Measurements from ENCODE around the gene SECISBP2L. TPM values are rescaled to one million over a fixed set of nuclear protein-coding genes. Genes with fewer than 3 reads are reported as not detected.

SECISBP2L gene
- total and polyA plus RNA-seq, 2 experiments from 2014 or later: 18.6 to 28.3 TPM

GRCh38 chr15:48955370-48955769 is 90.9 kb downstream of the SECISBP2L start (continued):
- TF ChIP-seq JUNB (IDR thresholded peaks at IDR 0.05; ENCODE audit: unreplicated experiment) (no peak), CREB1 (CRISPR knock-in tag; IDR thresholded peaks at IDR 0.05; ENCODE audit: low read depth) (no peak)

DNA sequence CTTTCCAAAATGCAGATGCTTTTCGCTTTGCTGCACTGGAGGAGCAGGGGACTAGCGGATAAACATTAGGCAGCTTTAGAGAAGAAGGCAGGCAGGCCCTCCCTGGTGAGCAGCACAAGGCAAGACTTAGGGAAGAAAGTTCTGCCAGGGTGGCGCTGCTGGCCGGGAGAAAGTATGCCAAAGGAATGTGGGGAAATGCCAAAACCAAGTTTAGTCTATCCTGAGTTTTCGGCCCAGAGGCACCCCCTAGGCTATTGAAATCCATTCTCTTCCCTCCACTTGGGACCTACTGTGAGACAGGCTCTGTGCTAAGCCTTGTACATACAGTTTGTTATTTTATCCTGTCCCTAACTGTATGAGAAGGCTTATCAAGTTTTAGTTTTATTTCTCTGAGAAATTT is 91.7 kb downstream of the SECISBP2L start:
- Histone ChIP-seq H3K4me1 (ENCODE audit: insufficient read depth) (peaks cover 12% of the 10 kb centered on the region), H3K27ac (ENCODE audit: low read depth) (peak overlapping the region; percentile 53; the same call in 1 of the 2 replicates), H3K4me3 (no peak overlapping the region), H2AFZ (peak overlapping the region; percentile 7; the same call in 1 of the 2 replicates), H3K4me2 (peak overlapping the region; percentile 42; the same call in 1 of the 2 replicates), H3F3A (replicated peaks; ENCODE audit: low read depth) (no peaks in the 10 kb centered on the region), H3K36me3 (ENCODE audit: insufficient read depth) (no peaks in the 10 kb centered on the region), H3K9me2 (ENCODE audit: insufficient read depth) (peaks cover 13% of the 10 kb centered on the region), H4K20me1 (replicated peaks; ENCODE audit: insufficient read depth) (no peaks in the 10 kb centered on the region), H3K27me3 (ENCODE audit: insufficient read depth) (no peaks in the 10 kb centered on the region), H3K79me2 (replicated peaks; ENCODE audit: insufficient read depth) (no peaks in the 10 kb centered on the region)
- H3K27me3 Mint-ChIP-seq (ENCODE audit: insufficient read depth, low read depth, poor library complexity): no peaks in the 10 kb centered on the region
- no peak overlapping the region for H3K4me3 Mint-ChIP-seq
- ATAC-seq: peak; percentile 92
- H3K36me3 Mint-ChIP-seq (ENCODE audit: low read depth): no peaks in the 10 kb centered on the region
- 0 out of 2 replicates have a peak overlapping the region, but pooled peaks have one; percentile 41 for H3K27ac Mint-ChIP-seq
- peaks cover 13% of the 10 kb centered on the region for H3K4me1 Mint-ChIP-seq
- no peaks in the 10 kb centered on the region for H3K9me3 Mint-ChIP-seq
- peak; percentile 73 for DNase-seq (ENCODE audit: low spot score)
- TF ChIP-seq, protein P1, sequence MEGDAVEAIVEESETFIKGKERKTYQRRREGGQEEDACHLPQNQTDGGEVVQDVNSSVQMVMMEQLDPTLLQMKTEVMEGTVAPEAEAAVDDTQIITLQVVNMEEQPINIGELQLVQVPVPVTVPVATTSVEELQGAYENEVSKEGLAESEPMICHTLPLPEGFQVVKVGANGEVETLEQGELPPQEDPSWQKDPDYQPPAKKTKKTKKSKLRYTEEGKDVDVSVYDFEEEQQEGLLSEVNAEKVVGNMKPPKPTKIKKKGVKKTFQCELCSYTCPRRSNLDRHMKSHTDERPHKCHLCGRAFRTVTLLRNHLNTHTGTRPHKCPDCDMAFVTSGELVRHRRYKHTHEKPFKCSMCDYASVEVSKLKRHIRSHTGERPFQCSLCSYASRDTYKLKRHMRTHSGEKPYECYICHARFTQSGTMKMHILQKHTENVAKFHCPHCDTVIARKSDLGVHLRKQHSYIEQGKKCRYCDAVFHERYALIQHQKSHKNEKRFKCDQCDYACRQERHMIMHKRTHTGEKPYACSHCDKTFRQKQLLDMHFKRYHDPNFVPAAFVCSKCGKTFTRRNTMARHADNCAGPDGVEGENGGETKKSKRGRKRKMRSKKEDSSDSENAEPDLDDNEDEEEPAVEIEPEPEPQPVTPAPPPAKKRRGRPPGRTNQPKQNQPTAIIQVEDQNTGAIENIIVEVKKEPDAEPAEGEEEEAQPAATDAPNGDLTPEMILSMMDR (conservative IDR thresholded peaks at IDR 0.05; ENCODE audit: low read depth in 2 of 2): peak in 1 of 2 experiments; percentile 38; a peak in 2 of 4 replicates
- TF ChIP-seq CREB1 (CRISPR knock-in tag; IDR thresholded peaks at IDR 0.05; ENCODE audit: low read depth) (no peak), POLR2AphosphoS5 (IDR thresholded peaks at IDR 0.05; ENCODE audit: low read depth) (no peak)

- Histone ChIP-seq H3K36me3 (ENCODE audit: insufficient read depth) (no peaks in the 10 kb centered on the region), H2AFZ (no peak overlapping the region; the same call in 1 of the 2 replicates), H3F3A (replicated peaks; ENCODE audit: low read depth) (no peaks in the 10 kb centered on the region), H3K4me1 (ENCODE audit: insufficient read depth) (no peaks in the 10 kb centered on the region), H3K27me3 (ENCODE audit: insufficient read depth) (no peaks in the 10 kb centered on the region), H3K4me2 (no peak overlapping the region), H3K9me2 (ENCODE audit: insufficient read depth) (peaks cover 15% of the 10 kb centered on the region; the same call in 1 of the 2 replicates), H3K79me2 (replicated peaks; ENCODE audit: insufficient read depth) (no peaks in the 10 kb centered on the region), H4K20me1 (replicated peaks; ENCODE audit: insufficient read depth) (no peaks in the 10 kb centered on the region), H3K27ac (ENCODE audit: low read depth) (no peak overlapping the region), H3K4me3 (no peak overlapping the region)
- Mint-ChIP-seq H3K4me3 (no peak overlapping the region), H3K27ac (no peak overlapping the region), H3K36me3 (ENCODE audit: low read depth) (no peaks in the 10 kb centered on the region), H3K9me3 (no peaks in the 10 kb centered on the region), H3K27me3 (ENCODE audit: insufficient read depth, low read depth, poor library complexity) (no peaks in the 10 kb centered on the region), H3K4me1 (no peaks in the 10 kb centered on the region)
- DNase-seq (ENCODE audit: low spot score) (no peak), ATAC-seq (no peak)
- TF ChIP-seq, protein P2, sequence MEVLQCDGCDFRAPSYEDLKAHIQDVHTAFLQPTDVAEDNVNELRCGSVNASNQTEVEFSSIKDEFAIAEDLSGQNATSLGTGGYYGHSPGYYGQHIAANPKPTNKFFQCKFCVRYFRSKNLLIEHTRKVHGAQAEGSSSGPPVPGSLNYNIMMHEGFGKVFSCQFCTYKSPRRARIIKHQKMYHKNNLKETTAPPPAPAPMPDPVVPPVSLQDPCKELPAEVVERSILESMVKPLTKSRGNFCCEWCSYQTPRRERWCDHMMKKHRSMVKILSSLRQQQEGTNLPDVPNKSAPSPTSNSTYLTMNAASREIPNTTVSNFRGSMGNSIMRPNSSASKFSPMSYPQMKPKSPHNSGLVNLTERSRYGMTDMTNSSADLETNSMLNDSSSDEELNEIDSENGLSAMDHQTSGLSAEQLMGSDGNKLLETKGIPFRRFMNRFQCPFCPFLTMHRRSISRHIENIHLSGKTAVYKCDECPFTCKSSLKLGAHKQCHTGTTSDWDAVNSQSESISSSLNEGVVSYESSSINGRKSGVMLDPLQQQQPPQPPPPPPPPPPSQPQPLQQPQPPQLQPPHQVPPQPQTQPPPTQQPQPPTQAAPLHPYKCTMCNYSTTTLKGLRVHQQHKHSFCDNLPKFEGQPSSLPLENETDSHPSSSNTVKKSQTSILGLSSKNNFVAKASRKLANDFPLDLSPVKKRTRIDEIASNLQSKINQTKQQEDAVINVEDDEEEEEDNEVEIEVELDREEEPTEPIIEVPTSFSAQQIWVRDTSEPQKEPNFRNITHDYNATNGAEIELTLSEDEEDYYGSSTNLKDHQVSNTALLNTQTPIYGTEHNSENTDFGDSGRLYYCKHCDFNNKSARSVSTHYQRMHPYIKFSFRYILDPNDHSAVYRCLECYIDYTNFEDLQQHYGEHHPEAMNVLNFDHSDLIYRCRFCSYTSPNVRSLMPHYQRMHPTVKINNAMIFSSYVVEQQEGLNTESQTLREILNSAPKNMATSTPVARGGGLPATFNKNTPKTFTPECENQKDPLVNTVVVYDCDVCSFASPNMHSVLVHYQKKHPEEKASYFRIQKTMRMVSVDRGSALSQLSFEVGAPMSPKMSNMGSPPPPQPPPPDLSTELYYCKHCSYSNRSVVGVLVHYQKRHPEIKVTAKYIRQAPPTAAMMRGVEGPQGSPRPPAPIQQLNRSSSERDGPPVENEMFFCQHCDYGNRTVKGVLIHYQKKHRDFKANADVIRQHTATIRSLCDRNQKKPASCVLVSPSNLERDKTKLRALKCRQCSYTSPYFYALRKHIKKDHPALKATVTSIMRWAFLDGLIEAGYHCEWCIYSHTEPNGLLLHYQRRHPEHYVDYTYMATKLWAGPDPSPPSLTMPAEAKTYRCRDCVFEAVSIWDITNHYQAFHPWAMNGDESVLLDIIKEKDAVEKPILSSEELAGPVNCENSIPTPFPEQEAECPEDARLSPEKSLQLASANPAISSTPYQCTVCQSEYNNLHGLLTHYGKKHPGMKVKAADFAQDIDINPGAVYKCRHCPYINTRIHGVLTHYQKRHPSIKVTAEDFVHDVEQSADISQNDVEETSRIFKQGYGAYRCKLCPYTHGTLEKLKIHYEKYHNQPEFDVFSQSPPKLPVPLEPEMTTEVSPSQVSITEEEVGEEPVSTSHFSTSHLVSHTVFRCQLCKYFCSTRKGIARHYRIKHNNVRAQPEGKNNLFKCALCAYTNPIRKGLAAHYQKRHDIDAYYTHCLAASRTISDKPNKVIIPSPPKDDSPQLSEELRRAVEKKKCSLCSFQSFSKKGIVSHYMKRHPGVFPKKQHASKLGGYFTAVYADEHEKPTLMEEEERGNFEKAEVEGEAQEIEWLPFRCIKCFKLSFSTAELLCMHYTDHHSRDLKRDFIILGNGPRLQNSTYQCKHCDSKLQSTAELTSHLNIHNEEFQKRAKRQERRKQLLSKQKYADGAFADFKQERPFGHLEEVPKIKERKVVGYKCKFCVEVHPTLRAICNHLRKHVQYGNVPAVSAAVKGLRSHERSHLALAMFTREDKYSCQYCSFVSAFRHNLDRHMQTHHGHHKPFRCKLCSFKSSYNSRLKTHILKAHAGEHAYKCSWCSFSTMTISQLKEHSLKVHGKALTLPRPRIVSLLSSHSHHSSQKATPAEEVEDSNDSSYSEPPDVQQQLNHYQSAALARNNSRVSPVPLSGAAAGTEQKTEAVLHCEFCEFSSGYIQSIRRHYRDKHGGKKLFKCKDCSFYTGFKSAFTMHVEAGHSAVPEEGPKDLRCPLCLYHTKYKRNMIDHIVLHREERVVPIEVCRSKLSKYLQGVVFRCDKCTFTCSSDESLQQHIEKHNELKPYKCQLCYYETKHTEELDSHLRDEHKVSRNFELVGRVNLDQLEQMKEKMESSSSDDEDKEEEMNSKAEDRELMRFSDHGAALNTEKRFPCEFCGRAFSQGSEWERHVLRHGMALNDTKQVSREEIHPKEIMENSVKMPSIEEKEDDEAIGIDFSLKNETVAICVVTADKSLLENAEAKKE (CRISPR knock-in tag; IDR thresholded peaks at IDR 0.05): no peak
- TF ChIP-seq CREB1 (CRISPR knock-in tag; IDR thresholded peaks at IDR 0.05; ENCODE audit: low read depth) (no peak), REST (IDR thresholded peaks at IDR 0.05; ENCODE audit: unreplicated experiment) (no peak)
These were observed 99.4 kb downstream of the SECISBP2L start for GRCh38 chr15:48946840-48947187.
